ENCODE data around the gene TBX1. TPM values are rescaled to one million over a fixed set of nuclear protein-coding genes. Genes with fewer than 3 reads are reported as not detected.
"Not testable (repeated sequence)": the region's sequence is repeated elsewhere in the genome, so short reads cannot be mapped to it uniquely, and the experiment has no call there.

Gene TBX1
- polyA plus RNA-seq, 1 experiment = not detected

DNA sequence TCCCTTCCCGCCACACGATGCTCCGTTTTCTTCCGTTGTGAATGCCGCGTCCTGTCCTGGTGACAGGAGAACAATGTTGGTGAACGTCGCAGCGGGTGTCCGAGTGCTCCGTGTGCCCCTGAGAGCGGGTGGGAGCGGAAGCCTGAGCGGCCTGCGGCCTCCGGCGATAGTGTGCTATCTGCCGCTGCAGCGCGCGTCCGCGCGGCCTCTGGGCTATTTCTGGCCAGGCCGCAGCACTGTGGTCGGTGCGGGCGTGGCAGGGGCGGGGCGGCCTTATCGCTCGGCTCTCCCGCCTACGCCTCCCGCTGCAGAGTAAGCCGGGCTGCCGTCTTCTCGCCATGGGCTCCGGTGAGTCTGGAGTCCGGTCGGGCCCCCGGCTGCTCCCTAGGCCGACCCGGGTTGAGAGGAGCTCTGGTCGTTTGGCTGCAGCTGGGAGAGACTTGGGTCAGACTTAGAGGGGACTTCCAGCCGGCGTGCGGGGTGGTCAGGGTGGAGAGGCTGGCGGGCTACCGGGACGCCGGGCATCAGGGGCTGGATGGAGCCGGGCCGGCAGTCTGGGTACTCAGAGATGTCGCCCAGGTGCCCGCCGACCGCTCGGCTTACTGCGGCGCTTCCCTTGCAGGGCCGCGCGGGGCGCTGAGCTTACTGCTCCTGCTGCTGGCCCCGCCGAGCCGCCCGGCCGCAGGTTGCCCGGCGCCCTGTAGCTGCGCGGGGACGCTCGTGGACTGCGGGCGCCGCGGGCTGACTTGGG, 37.2 kb upstream of the TBX1 start, which contains the start of gene GP1BB:
GP1BB (plus strand) TSS at position 308 of the 751 bp plus-strand sequence; CDS start at position 339, 31 bp downstream.
- CTCF ChIA-PET = interaction anchor here (1.3 to 1.6 kb wide), 2 partner anchors 187 to 190 kb away, joined by 5 to 6 read pairs; no protein-coding TSS in a partner anchor
- no peak for DNase-seq (ENCODE audit: low read depth)
- TF ChIP-seq, protein P1, sequence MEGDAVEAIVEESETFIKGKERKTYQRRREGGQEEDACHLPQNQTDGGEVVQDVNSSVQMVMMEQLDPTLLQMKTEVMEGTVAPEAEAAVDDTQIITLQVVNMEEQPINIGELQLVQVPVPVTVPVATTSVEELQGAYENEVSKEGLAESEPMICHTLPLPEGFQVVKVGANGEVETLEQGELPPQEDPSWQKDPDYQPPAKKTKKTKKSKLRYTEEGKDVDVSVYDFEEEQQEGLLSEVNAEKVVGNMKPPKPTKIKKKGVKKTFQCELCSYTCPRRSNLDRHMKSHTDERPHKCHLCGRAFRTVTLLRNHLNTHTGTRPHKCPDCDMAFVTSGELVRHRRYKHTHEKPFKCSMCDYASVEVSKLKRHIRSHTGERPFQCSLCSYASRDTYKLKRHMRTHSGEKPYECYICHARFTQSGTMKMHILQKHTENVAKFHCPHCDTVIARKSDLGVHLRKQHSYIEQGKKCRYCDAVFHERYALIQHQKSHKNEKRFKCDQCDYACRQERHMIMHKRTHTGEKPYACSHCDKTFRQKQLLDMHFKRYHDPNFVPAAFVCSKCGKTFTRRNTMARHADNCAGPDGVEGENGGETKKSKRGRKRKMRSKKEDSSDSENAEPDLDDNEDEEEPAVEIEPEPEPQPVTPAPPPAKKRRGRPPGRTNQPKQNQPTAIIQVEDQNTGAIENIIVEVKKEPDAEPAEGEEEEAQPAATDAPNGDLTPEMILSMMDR (IDR thresholded peaks at IDR 0.05; ENCODE audit: insufficient read depth, low read depth, low read length) = no peak
- peaks cover 17% of the 10 kb centered on the region for H3K36me3 ChIP-seq (ENCODE audit: control insufficient read depth, insufficient read depth, low read length)
- POLR2A ChIA-PET = no interaction called here
- no peak within 1 kb of the TSS for H3K4me3 ChIP-seq (ENCODE audit: low read depth, low read length)
- no peaks in the 10 kb centered on the region for H3K27me3 ChIP-seq (ENCODE audit: control insufficient read depth, insufficient read depth, low read length)

DNA sequence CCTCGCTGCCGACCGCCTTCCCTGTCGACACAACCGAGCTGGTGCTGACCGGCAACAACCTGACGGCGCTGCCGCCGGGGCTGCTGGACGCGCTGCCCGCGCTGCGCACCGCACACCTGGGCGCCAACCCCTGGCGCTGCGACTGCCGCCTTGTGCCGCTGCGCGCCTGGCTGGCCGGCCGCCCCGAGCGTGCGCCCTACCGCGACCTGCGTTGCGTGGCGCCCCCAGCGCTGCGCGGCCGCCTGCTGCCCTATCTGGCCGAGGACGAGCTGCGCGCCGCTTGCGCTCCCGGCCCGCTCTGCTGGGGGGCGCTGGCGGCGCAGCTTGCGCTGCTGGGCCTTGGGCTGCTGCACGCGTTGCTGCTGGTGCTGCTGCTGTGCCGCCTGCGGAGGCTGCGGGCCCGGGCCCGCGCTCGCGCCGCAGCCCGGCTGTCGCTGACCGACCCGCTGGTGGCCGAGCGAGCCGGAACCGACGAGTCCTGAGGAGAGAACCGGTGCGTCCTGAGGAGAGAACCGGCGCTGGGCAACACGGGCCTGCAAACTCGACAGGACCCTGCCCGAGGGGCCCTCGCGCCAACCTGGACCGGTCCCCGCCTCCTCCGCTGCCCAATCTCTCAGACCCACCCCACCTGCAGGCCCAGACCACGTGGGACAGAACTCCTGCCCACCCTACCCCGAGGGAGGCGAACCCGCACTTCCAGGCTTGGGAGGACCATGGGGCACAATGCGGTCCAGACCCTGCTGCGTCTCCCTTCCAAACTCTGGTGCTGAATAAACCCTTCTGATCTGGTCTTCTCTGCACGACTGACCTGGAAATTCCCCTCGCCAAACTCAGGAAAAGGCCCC, 36.4 kb upstream of the TBX1 start:
- Histone ChIP-seq H3K36me3 (ENCODE audit: control insufficient read depth, insufficient read depth, low read length) (peaks cover 17% of the 10 kb centered on the region), H3K27me3 (ENCODE audit: control insufficient read depth, insufficient read depth, low read length) (no peaks in the 10 kb centered on the region), H3K4me3 (ENCODE audit: low read depth, low read length) (no peak overlapping the region)
- CTCF ChIA-PET = interaction anchor here (1.3 to 1.6 kb wide), 2 partner anchors 186 to 189 kb away, joined by 5 to 6 read pairs; no protein-coding TSS in a partner anchor
- TF ChIP-seq, protein P1 (IDR thresholded peaks at IDR 0.05; ENCODE audit: insufficient read depth, low read depth, low read length) = no peak
- POLR2A ChIA-PET = no interaction called here
- DNase-seq (ENCODE audit: low read depth) = no peak

DNA sequence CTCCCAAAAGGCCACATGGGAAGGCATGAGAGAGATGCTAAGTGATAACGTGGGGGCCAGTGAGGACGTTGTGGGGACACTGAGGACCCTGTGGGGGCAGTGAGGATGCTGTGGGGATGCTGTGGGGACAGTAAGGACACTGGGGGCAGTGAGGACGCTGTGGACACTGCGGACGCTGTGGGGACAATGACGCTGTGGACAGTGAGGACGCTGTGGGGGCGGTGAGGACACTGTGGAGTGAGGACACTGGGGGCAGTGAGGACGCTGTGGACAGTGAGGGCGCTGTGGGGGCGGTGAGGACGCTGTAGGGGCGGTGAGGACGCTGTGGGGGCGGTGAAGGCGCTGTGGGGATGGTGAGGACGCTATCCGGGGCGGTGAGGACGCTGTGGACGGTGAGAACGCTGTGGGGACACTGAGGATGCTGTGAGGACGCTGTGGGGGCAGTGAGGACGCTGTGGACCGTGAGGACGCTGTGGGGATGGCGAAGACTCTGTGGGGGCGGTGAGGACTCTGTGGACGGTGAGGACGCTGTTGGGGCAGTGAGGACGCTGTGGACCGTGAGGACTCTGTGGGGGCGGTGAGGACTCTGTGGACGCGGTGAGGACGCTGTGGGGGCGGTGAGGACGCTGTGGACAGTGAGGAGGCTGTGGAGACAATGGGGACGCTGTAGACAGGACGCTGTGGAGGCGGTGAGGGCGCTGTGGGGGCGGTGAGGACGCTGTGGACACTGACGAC, 35.5 kb upstream of the TBX1 start:
- POLR2A ChIA-PET = no interaction called here
- CTCF ChIA-PET = no interaction called here
- H3K36me3 ChIP-seq (ENCODE audit: control insufficient read depth, insufficient read depth, low read length) = peaks cover 15% of the 10 kb centered on the region
- H3K4me3 ChIP-seq (ENCODE audit: low read depth, low read length) = no peak overlapping the region
- no peaks in the 10 kb centered on the region for H3K27me3 ChIP-seq (ENCODE audit: control insufficient read depth, insufficient read depth, low read length)
- no peak for DNase-seq (ENCODE audit: low read depth)
- TF ChIP-seq, protein P1 (IDR thresholded peaks at IDR 0.05; ENCODE audit: insufficient read depth, low read depth, low read length) = no peak

DNA sequence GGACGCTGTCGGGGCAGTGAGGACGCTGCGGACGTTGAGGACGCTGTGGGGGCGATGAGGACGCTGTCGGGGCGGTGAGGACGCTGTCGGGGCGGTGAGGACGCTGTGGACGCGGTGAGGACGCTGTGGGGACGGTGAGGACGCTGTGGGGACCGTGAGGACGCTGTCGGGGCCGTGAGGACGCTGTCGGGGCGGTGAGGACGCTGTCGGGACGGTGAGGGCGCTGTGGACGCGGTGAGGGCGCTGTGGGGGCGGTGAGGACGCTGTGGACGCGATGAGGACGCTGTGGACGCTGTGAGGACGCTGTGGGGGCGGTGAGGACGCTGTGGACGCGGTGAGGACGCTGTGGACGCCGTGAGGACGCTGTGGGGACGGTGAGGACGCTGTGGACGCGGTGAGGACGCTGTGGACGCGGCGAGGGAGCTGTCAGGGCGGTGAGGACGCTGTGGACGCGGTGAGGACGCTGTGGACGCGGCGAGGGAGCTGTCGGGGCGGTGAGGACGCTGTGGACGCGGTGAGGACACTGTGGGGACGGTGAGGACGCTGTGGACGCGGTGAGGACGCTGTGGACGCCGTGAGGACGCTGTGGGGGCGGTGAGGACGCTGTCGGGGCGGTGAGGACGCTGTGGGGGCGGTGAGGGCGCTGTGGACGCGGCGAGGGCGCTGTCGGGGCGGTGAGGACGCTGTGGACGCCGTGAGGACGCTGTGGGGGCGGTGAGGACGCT, 34.4 kb upstream of the TBX1 start:
- CTCF ChIA-PET; H3K27me3 ChIP-seq (ENCODE audit: control insufficient read depth, insufficient read depth, low read length); POLR2A ChIA-PET; H3K36me3 ChIP-seq (ENCODE audit: control insufficient read depth, insufficient read depth, low read length); DNase-seq (ENCODE audit: low read depth); H3K4me3 ChIP-seq (ENCODE audit: low read depth, low read length): not testable (repeated sequence)

All from BJ (cell line).